ENCODE measurements around the gene MRPL47.

DNA sequence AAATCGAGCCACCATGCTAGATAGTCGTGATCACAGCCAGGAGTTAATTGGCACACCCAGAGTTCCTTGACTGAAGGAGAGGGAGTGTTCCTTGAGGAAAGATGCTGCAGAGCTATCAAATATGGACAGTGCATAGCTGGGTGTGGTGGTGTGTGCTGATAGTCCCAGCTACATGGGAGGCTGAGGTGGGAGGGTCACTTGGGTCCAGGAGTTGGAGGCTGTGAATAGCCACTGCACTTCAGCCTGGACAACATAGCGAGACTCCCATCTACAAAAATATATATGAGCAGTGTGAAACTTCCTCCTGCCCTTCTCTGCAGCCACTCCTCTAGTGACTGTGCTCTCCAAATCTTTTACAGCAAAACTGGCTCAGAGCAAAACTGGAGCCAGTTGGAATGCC lies 38.4 kb upstream of the MRPL47 start:
- TF ChIP-seq, protein P1, sequence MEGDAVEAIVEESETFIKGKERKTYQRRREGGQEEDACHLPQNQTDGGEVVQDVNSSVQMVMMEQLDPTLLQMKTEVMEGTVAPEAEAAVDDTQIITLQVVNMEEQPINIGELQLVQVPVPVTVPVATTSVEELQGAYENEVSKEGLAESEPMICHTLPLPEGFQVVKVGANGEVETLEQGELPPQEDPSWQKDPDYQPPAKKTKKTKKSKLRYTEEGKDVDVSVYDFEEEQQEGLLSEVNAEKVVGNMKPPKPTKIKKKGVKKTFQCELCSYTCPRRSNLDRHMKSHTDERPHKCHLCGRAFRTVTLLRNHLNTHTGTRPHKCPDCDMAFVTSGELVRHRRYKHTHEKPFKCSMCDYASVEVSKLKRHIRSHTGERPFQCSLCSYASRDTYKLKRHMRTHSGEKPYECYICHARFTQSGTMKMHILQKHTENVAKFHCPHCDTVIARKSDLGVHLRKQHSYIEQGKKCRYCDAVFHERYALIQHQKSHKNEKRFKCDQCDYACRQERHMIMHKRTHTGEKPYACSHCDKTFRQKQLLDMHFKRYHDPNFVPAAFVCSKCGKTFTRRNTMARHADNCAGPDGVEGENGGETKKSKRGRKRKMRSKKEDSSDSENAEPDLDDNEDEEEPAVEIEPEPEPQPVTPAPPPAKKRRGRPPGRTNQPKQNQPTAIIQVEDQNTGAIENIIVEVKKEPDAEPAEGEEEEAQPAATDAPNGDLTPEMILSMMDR (optimal IDR thresholded peaks at IDR 0.05 in 1 of 3, IDR thresholded peaks at IDR 0.05 in 1 of 3, conservative IDR thresholded peaks at IDR 0.05 in 1 of 3; ENCODE audit: extremely low read depth in 1 of 3, insufficient read depth in 2 of 3, low read length in 3 of 3): no peak
- TF ChIP-seq EZH2 (IDR thresholded peaks at IDR 0.05; ENCODE audit: low read length): no peak
